Lower leg skin (tissue), 3 donors: ENCODE data around the gene LPIN1.

Experiments used
- POLR2A ChIP-seq, 2 donors: fragments of 450-650 bp; IDR thresholded peaks; one replicate each; pipeline ENCODE4 v1.6.1; 2016 to 2017; ENCODE audit warnings: antibody characterized with exemption in 2 of 2, mild to moderate bottlenecking in 1 of 2, moderate library complexity in 1 of 2
- TF ChIP-seq, protein P1 (sequence below), 3 donors: fragments of 450-650 bp; IDR thresholded peaks; one replicate each; pipeline ENCODE4 v1.5.1; 2016; ENCODE audit warnings: antibody characterized with exemption in 3 of 3, mild to moderate bottlenecking in 3 of 3, moderate library complexity in 2 of 3

DNA sequence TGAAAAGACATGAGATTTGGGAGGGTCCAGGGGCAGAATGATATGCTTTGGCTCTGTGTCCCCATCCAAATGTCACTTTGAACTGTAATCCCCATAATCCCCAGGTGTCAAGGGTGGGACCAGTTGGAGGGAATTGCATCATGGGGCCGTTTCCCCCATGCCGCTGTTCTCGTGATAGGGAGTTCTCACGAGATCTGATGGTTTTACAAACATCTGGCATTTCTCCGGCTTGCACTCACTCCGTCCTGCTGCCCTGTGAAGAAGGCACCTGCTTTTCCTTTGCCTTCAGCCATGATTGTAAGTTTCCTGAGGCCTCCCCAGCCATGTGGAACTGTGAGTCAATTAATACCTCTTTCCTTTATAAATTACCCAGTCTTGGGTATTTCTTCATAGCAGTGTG, 51.4 kb downstream of the LPIN1 start:
- TF ChIP-seq, protein P1, sequence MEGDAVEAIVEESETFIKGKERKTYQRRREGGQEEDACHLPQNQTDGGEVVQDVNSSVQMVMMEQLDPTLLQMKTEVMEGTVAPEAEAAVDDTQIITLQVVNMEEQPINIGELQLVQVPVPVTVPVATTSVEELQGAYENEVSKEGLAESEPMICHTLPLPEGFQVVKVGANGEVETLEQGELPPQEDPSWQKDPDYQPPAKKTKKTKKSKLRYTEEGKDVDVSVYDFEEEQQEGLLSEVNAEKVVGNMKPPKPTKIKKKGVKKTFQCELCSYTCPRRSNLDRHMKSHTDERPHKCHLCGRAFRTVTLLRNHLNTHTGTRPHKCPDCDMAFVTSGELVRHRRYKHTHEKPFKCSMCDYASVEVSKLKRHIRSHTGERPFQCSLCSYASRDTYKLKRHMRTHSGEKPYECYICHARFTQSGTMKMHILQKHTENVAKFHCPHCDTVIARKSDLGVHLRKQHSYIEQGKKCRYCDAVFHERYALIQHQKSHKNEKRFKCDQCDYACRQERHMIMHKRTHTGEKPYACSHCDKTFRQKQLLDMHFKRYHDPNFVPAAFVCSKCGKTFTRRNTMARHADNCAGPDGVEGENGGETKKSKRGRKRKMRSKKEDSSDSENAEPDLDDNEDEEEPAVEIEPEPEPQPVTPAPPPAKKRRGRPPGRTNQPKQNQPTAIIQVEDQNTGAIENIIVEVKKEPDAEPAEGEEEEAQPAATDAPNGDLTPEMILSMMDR (IDR thresholded peaks at IDR 0.05), result no peak
- no peak for TF ChIP-seq POLR2A (IDR thresholded peaks at IDR 0.05)
